Astrocyte of the spinal cord (primary cell): ENCODE data around the gene CDPF1.

ENCODE experiments used
- DNase-seq: peaks from one replicate; pipeline ENCODE4 v3.0.0; 2011; ENCODE audit warnings: low read depth, low spot score
- H3K4me3 ChIP-seq: 2 replicates; pipeline ENCODE4 v1.5.1; 2011; ENCODE audit warnings: low read depth, mild to moderate bottlenecking, low read length, moderate library complexity
- in situ Hi-C: cut with HindIII; loops from 2 replicates; pipeline ENCODE4 v1.10.0; 2017; ENCODE audit warnings: low sequenced_read_pairs
- TF ChIP-seq, protein P1 (sequence below): IDR thresholded peaks from 2 replicates; pipeline ENCODE4 v1.5.1; 2012; ENCODE audit warnings: low read depth, mild to moderate bottlenecking, low read length, inconsistent platforms

Gene CDPF1

DNA sequence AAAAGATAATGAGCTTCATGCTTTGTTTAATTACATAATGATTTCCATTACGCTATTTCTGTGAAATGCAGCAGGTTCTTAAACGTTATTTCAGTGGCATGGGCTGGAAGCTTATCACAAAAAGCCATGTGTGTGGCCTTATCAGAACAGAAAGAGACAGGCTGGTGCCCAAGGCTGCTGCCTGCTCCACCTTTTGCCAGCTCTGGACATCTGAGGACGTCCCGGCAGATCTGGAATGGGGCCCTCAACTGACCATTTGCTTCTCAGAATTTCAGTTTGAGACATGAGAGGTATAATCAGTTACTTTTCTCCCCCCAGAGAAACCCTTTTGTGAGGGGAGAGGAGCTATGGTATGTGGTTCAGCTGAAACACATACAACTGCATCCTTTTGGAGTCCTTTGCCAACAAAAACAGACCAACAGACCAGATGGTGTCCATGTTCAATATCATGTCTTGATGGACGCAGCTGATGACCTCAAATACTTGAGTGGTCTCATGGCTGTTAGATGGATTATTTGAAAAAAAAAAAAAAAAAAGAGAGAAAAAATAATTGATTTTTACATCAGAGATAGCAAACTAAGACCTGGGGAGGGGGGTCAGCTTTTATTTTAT, 8.6 kb downstream of the CDPF1 start:
- no peak overlapping the region for H3K4me3 ChIP-seq
- DNase-seq = no peak
- TF ChIP-seq, protein P1, sequence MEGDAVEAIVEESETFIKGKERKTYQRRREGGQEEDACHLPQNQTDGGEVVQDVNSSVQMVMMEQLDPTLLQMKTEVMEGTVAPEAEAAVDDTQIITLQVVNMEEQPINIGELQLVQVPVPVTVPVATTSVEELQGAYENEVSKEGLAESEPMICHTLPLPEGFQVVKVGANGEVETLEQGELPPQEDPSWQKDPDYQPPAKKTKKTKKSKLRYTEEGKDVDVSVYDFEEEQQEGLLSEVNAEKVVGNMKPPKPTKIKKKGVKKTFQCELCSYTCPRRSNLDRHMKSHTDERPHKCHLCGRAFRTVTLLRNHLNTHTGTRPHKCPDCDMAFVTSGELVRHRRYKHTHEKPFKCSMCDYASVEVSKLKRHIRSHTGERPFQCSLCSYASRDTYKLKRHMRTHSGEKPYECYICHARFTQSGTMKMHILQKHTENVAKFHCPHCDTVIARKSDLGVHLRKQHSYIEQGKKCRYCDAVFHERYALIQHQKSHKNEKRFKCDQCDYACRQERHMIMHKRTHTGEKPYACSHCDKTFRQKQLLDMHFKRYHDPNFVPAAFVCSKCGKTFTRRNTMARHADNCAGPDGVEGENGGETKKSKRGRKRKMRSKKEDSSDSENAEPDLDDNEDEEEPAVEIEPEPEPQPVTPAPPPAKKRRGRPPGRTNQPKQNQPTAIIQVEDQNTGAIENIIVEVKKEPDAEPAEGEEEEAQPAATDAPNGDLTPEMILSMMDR = no peak
- in situ Hi-C loops = no loop called here

DNA sequence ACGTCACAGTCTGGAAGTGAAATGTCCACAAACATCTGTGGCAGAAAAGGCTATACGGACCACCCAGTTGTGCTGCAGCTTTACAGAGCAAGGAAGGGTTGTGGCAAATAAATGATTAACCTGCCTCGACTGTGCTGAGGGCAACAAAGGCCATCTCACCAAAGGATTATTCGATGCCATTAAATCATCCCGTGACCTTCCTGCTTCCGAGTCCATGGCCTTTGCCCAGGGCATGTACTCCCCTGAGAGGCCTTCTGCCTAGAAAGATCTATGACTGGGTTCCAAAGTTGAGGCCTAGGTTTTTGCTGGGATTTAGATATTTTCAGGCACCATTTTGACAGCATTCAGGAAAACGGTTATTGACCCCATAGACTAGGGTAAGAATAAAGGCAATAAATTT, 9.2 kb downstream of the CDPF1 start:
- in situ Hi-C loops = no loop called here
- H3K4me3 ChIP-seq = no peak overlapping the region
- no peak for DNase-seq
- TF ChIP-seq, protein P1 = no peak

DNA sequence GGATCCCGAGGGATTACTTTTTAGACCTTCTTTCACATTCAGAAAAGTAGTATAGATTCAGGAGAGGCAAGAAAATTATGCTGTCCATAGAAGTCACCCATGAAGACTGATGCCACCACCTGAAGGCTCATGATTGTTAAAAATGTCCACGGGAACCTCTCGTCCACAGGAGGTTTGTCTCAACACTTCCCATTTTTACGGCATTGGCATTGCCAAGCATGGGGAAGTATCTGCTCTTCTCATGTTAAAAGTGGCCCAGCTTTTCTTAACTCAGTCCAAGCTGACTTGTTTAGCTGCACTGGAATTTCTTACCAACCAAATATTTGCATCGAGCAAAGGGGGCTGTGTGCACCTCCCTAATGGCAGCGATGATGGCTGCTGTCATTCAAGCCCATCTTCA, 9.6 kb downstream of the CDPF1 start:
- TF ChIP-seq, protein P1 = no peak
- in situ Hi-C loops = no loop called here
- no peak overlapping the region for H3K4me3 ChIP-seq

DNA sequence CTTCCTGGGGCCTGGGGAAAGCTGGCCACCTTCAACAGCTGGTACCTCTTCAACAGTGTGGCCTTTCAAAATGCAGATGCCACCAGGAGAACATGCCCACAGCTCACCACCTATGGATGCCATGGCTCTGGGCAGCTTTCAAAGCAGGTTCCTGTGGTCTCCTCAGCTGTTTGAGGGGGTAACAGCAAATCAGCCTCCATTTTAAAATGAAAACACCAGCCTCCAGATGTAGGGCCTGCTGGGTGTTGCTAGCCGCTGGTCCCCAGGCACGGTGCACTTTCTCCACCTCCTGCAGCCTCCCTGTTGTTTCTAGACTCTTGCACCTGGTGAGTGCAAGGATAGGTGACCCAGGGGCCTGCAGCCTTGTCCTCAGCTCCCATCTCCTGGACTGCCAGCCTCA, 10.0 kb downstream of the CDPF1 start:
- H3K4me3 ChIP-seq = no peak overlapping the region
- TF ChIP-seq, protein P1 = no peak
- no peak for DNase-seq
- in situ Hi-C loops = no loop called here

More for the DNA sequence above, 9.6 kb downstream of the CDPF1 start:
- no peak for DNase-seq

DNA sequence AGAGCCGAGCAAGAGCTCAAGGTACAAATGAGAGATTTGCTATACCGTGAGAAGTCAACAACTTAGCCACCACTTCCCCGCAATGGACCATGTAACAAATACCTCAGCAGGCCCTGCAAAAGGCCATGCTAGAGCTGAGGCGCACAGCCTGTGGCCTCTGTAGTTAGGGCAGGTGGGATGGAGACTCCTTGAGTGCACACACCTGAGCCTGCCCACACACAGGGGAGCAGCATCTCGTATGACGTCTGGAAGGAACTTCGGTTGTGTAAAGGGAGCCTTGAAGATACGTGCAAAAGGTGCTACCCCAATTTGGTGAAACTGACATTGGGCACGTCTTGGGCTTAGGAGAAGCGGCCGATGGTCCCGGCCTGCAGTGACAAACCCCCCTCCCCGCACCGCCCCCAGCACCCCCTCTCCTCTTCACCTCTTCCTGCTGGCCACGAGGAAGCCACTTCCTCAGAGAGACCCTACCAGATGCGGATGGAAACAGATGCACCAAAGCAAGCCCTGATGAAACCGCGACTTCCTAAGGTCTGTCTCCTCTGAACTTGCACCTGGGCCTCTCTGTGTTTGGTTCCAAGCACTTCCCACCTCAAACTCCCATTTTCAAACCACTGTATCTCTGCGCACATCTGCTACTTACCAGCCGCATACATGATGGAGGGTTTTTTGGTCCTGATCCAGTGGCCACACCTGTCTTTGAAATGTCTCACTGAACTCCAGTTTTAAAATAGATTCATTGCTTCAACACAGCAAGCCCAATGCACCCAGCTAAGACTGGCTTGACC, 10.6 kb downstream of the CDPF1 start:
- TF ChIP-seq, protein P1 = no peak
- H3K4me3 ChIP-seq = no peak overlapping the region
- no peak for DNase-seq
- in situ Hi-C loops = no loop called here

DNA sequence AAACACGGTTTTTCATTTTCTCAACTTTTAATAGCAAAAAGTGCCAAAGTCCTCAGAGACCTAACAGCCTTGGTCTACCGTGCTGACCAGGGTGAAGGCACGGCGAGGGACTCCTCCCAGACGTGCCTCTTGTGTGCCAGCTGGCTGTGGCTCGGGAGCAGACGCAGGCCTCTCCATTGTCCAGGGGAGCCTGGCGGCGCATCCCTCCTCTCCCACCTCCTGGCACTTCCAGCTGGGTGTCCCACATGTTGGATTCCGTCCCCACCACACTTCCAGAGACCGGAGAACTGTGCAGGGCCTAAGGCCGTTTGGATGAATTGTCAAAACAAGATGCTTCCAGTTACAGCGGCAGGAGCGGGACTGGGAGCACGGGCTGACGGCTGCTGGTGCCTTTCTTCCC, 11.6 kb downstream of the CDPF1 start:
- in situ Hi-C loops = no loop called here
- TF ChIP-seq, protein P1 = no peak
- no peak for DNase-seq
- no peak overlapping the region for H3K4me3 ChIP-seq
